Epidermal melanocyte (primary cell): ENCODE measurements around the gene CLDN5.

Experiments used
- DNase-seq: peaks from one replicate; pipeline ENCODE4 v3.0.0; 2011; ENCODE audit warnings: low spot score; ENCODE audit not compliant: insufficient read length

The CLDN5 gene

GRCh38 chr22:19522881-19523239 lies 1.4 kb downstream of the CLDN5 start:
- DNase-seq = no peak

- DNase-seq = no peak
Observed at GRCh38 chr22:19522190-19522880, 1.9 kb downstream of the CLDN5 start.

DNA sequence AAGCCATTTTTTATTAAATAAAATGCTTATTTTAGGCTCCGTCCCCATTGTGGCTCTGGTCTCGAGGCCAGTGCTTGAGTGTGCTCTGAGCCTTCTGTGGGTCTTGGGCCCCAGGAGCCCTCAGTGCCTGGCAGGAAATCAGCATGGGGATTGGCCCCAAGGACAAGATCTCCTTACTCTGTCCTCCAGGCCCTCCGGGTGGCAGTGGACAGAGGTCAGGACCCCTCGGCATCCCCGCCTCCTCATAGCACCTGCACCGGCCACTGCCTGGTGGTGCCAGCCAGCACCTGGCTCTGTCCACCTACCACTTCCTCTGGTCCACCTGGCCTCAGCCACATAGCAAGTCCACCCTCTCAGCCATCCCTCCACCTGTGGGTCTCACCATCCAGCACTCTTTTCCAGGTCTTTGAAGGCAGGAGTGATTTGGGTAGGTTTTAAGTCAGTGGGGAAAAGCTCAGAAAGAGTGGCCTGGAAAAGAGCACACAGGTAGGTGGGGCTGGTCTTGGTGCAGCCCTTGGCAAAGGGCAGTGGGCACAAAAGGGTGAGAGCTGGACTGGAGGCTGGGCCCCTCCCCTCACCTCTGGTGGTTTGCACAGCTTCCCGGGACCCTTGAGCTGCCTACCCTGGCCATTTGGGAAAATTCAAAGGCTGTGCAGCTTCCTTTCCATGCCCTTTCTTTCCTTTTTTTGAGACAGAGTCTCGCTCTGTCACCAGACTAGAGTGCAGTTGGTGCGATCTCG lies 3.5 kb downstream of the CLDN5 start:
- DNase-seq = no peak

- DNase-seq = no peak
Observed at GRCh38 chr22:19520007-19520406, 4.2 kb downstream of the CLDN5 start.

DNA sequence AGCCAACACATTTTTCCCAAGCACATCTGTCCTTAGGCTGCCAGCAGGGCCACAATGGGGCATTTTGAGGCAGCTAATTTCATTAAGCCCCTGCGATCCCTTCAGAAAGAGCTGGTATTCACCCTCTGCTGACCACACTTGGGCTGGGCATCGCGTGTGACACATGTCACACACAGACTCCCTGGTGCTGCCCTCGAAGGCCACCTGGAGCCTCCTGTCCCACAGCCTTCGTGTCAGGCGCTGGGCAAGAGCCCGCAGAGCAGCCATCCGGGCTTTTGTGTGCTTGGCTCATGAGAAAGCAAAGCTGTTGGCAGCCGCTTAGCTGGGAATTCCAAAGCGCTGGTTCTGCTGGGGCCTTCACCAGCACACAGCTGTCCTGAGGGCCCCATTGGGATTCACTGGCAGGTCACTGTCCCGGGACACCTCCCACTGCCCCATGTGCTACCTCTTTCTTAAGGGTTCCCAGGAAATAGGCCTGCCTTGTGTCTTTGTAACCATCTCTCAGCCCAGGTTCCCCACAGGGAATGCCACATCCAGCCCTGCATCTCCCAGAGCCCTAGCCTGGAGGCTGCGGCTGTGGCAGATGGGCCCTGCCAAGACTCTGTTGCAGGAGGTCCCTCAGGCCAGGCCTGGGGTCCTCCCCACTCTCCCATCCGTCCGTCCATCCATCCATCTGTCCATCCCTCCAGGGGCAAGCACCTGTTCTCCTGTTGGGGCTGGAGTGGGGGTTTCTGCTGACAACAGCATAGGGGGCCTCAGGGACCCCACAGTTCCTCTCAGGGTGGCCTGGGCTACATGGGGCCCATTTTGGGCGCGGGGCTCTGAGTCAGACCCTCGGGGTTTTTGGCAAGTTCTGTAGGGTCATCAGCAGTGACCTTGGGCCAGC lies 4.9 kb downstream of the CLDN5 start:
- DNase-seq = no peak

GRCh38 chr22:19518635-19519034 lies 5.6 kb downstream of the CLDN5 start:
- DNase-seq = no peak

GRCh38 chr22:19517919-19518611 lies 6.1 kb downstream of the CLDN5 start:
- no peak for DNase-seq

GRCh38 chr22:19517171-19517500 lies 7.1 kb downstream of the CLDN5 start:
- DNase-seq = no peak

- no peak for DNase-seq
Observed at GRCh38 chr22:19516378-19517170, 7.6 kb downstream of the CLDN5 start.

DNA sequence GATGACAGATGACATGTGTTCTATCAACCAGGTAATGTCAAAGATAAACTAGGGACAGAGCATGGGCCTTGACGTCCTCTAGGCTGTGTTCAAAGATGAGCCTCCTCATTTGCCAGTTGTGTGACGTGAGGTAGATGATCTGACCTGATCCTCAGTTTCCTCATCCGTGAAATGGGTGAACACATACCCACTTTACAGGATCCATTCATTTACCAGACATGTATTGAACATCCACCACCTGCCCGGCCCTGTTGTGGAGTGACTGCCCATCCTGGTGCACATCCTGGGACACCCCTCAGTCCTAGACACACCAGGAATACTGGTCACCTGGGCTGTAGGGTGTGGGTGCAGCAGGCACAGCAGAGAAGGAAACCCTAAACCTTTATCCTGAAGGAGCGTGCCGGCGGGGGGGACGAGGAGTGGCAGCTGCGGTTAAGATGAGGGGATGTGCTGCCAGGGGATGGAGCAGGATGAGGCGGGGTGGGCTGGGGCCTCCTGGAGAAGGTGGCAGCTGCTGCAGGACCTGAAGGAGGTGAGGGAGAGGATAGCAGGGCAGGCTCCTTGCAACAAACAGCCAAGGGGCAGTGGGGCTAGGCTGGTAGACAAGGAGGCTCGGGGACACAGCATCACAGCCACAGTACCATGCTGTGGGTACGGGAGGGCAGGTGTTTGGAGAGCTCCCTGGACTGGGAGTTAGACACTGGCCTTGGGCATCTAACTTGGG lies 8.4 kb downstream of the CLDN5 start:
- DNase-seq = no peak

DNA sequence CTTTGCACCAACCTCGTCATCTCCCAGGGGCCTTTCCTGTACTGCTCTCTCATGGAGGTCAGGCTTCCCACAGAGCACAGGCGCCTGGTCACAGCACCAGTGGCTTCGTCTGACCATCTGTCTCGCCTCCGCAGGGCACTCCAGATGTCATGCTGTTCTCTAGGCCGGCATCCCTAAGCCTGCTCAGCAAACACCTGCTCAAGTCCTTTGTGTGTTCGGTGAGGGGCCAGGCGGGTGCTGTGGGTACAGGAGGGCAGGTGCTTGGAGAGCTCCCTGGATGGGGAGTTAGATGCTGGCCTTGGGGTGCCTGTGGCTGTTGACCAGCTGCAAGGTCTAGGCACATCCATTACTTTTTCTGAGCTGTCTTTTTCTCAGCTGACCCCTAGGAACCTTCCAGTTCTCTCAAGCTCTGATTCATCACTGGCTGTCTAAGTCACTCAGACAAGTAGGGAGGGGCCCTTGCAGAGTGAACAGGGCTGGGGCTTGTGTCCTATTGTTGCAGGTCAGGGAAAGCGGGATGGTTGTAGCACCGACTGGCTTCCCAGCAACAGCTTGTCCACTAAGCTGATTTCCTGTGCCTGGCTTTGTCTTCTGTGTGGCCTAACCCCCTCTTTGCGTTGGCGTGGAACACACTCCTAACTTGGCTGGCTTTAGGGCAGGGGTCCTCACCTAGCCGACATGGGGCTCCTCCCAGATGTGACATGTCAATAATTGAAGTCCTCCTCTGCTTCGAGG lies 9.2 kb downstream of the CLDN5 start:
- no peak for DNase-seq

DNA sequence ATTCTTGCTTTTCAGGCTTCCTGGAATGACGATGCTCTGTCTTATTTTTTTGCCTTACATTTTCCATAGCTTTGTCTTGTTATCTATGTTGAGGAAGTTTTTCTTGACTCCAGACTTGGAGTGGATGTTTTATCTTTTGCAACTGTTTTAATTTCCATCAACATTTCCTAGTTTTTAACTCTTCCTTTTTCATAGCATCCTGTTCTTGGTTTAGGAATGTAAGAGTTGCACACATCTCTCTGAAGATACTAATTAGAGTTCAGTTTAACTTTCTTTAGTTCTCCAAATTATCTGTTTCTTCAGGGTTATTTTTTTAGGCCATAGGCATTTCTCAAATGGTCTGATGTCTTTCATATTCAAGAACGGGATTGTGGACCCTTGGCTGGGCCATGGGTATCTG lies 10.4 kb downstream of the CLDN5 start:
- no peak for DNase-seq

DNA sequence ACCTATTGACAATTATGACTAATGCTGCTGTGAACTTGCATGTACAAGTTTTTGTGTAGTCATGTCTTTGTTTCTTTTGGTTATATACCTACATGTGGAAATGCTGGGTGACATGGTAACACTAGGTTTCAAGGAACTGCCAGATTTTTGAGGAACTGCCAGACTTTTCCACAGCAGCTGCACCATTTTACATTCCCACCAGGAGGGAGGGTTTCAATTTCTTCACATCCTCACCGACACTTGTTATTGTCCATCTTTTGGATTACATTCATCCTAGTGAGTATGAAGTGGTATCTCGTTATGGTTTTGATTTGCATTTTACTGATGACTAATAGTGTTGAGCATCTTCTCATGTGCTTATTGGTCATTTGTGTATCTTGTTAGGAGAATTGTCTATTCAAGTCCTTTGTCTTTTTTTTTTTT lies 13.3 kb downstream of the CLDN5 start:
- no peak for DNase-seq

GRCh38 chr22:19509923-19510322 lies 14.3 kb downstream of the CLDN5 start:
- no peak for DNase-seq

DNA sequence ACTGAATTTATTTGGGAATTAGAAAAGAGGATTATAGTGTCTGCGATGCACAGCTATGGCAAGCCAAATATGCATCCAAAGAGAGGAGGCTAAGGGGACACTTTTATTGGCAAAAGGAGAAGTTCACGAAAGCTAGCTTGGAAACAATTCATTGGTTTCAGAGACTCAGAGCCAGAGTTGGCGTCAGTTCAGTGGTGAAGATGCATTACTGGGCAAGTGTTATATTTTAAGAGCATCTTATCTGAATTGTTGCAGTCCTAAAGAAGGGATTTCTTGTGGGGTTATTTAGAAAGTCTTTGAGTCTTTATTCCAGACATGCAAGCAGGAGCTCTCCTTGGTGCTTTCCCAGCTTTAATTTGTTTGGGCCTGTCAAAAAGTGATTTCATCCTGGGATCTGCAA lies 15.0 kb downstream of the CLDN5 start:
- DNase-seq = no peak

DNA sequence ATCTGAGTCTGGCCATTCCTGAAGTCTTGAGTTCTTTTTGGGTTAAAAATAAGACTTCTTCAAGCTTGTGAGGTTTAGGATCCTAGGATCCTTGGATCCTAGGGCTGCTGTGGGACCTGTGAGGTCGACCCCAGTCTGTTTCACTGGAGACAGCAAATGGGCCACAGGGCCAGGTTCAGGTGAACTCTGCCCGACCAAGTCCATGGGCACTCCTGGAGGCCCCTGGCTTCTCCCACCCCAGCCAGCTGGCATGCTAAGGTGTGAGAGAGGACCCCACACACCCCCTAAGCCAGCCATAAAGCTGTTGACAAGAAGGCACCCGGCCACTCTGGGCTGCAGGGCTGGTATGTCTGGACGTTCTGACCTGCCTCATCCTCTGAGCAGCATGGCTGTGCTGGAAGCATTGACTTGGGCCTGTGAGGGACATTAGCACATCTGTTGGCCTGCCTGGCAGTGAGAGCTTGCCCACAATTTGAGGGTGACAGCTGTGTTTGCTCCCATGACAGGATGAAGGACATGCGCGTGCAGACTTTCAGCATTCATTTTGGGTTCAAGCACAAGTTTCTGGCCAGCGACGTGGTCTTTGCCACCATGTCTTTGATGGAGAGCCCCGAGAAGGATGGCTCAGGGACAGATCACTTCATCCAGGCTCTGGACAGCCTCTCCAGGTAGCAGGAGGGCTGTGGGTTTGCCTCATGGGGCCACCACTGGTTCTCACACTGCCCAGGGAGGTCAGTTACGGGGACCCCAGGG lies 16.0 kb downstream of the CLDN5 start:
- DNase-seq = no peak

DNA sequence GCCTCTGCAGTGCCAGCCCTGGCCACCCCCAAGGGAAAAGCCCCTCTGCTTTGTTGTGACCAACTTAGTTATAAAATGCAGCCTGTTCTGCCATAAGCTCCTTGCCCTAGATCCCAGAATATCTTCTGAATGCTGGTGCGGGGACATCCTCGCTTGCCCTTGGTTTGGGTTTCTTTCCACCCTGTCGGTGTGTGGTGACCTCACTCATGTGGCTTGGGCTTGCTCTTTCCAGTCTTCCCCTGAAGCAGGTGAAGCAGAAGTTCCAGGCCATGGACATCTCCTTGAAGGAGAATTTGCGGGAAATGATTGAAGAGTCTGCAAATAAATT lies 16.7 kb downstream of the CLDN5 start:
- no peak for DNase-seq

DNA sequence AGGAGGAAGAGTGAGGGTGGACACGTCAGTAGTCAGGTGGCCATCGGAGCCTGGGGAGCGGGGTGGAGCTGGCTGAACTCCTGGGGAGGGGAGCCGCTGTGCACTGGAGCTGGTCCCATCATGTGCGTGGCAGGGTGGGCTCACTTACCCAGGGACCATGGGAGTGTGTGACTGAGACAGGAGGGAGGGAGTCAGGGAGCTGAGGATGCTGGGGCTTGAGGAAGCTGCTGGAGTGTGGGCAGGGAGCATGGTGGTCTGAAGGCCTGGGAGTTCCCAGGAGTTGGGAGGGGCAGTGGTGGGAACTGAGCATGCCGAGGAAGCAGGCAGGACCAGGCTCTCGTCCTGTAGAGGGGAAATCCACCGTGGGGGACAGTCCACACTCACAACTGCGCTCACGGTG lies 18.0 kb downstream of the CLDN5 start:
- no peak for DNase-seq

DNA sequence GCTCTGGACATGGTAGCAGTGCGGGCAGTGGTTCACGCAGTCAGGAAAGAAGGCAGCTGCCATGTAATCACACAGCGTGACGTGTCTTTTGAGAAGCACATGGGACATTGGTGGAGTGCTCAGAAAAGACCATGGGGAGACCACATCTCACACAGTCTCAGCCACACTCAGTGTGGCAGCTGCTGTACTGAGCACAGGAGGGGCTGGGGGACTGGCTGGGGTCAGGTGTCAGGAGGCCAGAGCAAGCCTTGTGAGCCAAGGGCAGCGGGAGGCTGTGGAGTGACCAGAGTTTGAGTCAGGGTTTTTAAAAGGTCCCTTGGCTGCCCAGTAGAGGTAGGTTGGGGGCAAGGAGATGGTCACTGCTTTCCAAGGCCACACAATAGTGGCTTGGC lies 18.5 kb downstream of the CLDN5 start:
- DNase-seq = no peak
